HL-60 (cell line): ENCODE results near the gene TRIM36.
A peak's percentile ranks its signal among the peaks of the same experiment; 100 is the strongest.

Experiments used
- DNase-seq, 2 experiments: peaks; one replicate each; pipeline ENCODE4 v3.0.0-alpha.2; 2010 to 2020; ENCODE audit warnings: low read depth in 1 of 2, low spot score in 1 of 2
- H3K27ac ChIP-seq: fragments of 250-450 bp; sonication (Bioruptor Pico); replicated peaks from 2 replicates; pipeline ENCODE4 v1.5.1; 2020; ENCODE audit warnings: mild to moderate bottlenecking, moderate library complexity
- H3K27me3 ChIP-seq: fragments of 250-450 bp; sonication (Bioruptor Pico); 2 replicates; pipeline ENCODE4 v1.5.1; 2021; ENCODE audit warnings: mild to moderate bottlenecking, moderate library complexity; ENCODE audit not compliant: insufficient read depth, poor library complexity, severe bottlenecking
- H3K4me3 ChIP-seq: replicated peaks from 2 replicates; pipeline ENCODE4 v1.5.1; 2011; ENCODE audit warnings: mild to moderate bottlenecking, control low read depth, low read length; ENCODE audit not compliant: insufficient read depth
- CTCF ChIP-seq: IDR thresholded peaks from one replicate; pipeline ENCODE4 v1.5.1; 2011; ENCODE audit warnings: low read length, control low read depth, inconsistent platforms; ENCODE audit not compliant: insufficient read depth
- GABPA ChIP-seq: IDR thresholded peaks from 2 replicates; pipeline ENCODE4 v1.6.1; 2012; ENCODE audit warnings: low read depth
- POLR2AphosphoS5 ChIP-seq: IDR thresholded peaks from 2 replicates; pipeline ENCODE4 v1.6.1; 2012; ENCODE audit warnings: low read depth
- SPI1 ChIP-seq: IDR thresholded peaks from 2 replicates; pipeline ENCODE4 v1.6.1; 2012; ENCODE audit warnings: low read depth, mild to moderate bottlenecking, borderline replicate concordance
- TF ChIP-seq, protein P1 (sequence below): IDR thresholded peaks from 2 replicates; pipeline ENCODE4 v1.6.1; 2012; ENCODE audit warnings: low read depth; ENCODE audit not compliant: insufficient replicate concordance

The TRIM36 gene

GRCh38 chr5:115179394-115180164 lies 9.9 kb upstream of the TRIM36 start:
- H3K27me3 ChIP-seq, result no peaks in the 10 kb centered on the region
- TF ChIP-seq POLR2AphosphoS5 (no peak), CTCF (no peak), GABPA (no peak), SPI1 (no peak)
- TF ChIP-seq, protein P1, sequence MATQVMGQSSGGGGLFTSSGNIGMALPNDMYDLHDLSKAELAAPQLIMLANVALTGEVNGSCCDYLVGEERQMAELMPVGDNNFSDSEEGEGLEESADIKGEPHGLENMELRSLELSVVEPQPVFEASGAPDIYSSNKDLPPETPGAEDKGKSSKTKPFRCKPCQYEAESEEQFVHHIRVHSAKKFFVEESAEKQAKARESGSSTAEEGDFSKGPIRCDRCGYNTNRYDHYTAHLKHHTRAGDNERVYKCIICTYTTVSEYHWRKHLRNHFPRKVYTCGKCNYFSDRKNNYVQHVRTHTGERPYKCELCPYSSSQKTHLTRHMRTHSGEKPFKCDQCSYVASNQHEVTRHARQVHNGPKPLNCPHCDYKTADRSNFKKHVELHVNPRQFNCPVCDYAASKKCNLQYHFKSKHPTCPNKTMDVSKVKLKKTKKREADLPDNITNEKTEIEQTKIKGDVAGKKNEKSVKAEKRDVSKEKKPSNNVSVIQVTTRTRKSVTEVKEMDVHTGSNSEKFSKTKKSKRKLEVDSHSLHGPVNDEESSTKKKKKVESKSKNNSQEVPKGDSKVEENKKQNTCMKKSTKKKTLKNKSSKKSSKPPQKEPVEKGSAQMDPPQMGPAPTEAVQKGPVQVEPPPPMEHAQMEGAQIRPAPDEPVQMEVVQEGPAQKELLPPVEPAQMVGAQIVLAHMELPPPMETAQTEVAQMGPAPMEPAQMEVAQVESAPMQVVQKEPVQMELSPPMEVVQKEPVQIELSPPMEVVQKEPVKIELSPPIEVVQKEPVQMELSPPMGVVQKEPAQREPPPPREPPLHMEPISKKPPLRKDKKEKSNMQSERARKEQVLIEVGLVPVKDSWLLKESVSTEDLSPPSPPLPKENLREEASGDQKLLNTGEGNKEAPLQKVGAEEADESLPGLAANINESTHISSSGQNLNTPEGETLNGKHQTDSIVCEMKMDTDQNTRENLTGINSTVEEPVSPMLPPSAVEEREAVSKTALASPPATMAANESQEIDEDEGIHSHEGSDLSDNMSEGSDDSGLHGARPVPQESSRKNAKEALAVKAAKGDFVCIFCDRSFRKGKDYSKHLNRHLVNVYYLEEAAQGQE, result no peak
- peak overlapping the region; percentile 35 for H3K4me3 ChIP-seq
- no peak overlapping the region for H3K27ac ChIP-seq
- DNase-seq, result no peak

DNA sequence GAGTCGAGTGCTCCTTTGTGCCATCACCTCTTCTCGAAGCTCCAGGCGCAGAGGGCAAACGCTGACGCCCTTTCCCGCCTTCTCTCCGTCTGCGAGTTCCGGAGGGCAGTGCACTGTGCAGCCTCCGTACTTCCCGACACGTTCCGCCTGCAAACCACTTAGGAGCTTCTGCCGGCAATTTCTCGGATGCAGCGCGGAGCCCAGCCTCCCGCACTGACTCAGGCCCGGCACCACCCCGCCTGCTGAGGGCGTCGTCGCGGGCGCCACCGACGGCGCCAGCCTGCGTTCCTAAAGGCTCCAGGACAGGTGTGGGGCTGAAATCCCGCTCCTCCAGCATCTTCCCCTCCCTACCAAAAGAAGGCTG lies 9.3 kb upstream of the TRIM36 start:
- Histone ChIP-seq H3K4me3 (no peak overlapping the region), H3K27ac (no peak overlapping the region)

GRCh38 chr5:115170929-115171510 lies 1.3 kb upstream of the TRIM36 start:
- peak overlapping the region; percentile 81 for H3K4me3 ChIP-seq
- TF ChIP-seq POLR2AphosphoS5 (no peak), GABPA (no peak), CTCF (no peak), SPI1 (no peak)
- TF ChIP-seq, protein P1, result no peak
- H3K27ac ChIP-seq, result peak overlapping the region; percentile 65
- no peaks in the 10 kb centered on the region for H3K27me3 ChIP-seq
- no peak for DNase-seq

More for the DNA sequence above, 9.3 kb upstream of the TRIM36 start:
- H3K27me3 ChIP-seq, result no peaks in the 10 kb centered on the region
- TF ChIP-seq, protein P1, result no peak
- TF ChIP-seq SPI1 (no peak), CTCF (no peak), GABPA (no peak), POLR2AphosphoS5 (no peak)
- DNase-seq, result no peak
